Hepatocyte (in vitro differentiated cells): ENCODE results near the gene TAF4. TPM values are rescaled to one million over a fixed set of nuclear protein-coding genes. Genes with fewer than 3 reads are reported as not detected.
A peak's percentile ranks its signal among the peaks of the same experiment; 100 is the strongest.

Experiments
- DNase-seq: peaks from one replicate; pipeline ENCODE4 v3.0.0-alpha.2; 2016; ENCODE audit warnings: low spot score
- H2AFZ ChIP-seq: fragments of 200-600 bp; sonication (generic); 2 replicates; pipeline ENCODE4 v1.6.0; 2016; ENCODE audit warnings: antibody characterized with exemption, mild to moderate bottlenecking
- H3K27ac ChIP-seq: fragments of 200-600 bp; sonication (generic); 2 replicates; pipeline ENCODE4 v1.5.1; 2016; ENCODE audit warnings: mild to moderate bottlenecking
- H3K27me3 ChIP-seq: fragments of 200-600 bp; sonication (generic); 2 replicates; pipeline ENCODE4 v1.6.1; 2016
- H3K36me3 ChIP-seq: fragments of 200-600 bp; sonication (generic); replicated peaks from 2 replicates; pipeline ENCODE4 v1.5.1; 2016; ENCODE audit warnings: low read depth; ENCODE audit not compliant: insufficient read depth
- H3K4me1 ChIP-seq: fragments of 200-600 bp; sonication (generic); 2 replicates; pipeline ENCODE4 v1.5.1; 2016; ENCODE audit warnings: mild to moderate bottlenecking, moderate library complexity; ENCODE audit not compliant: insufficient read depth
- H3K4me2 ChIP-seq: fragments of 200-600 bp; sonication (generic); 2 replicates; pipeline ENCODE4 v1.6.0; 2016
- H3K4me3 ChIP-seq: fragments of 200-600 bp; sonication (generic); 2 replicates; pipeline ENCODE4 v1.5.1; 2016; ENCODE audit warnings: mild to moderate bottlenecking
- H3K79me2 ChIP-seq: fragments of 200-600 bp; sonication (generic); 2 replicates; pipeline ENCODE4 v1.6.0; 2017; ENCODE audit warnings: mild to moderate bottlenecking
- H3K9me2 ChIP-seq: fragments of 200-600 bp; sonication (generic); replicated peaks from 2 replicates; pipeline ENCODE4 v1.6.0; 2017; ENCODE audit warnings: mild to moderate bottlenecking; ENCODE audit not compliant: insufficient read depth
- H3K9me3 ChIP-seq: fragments of 200-600 bp; sonication (generic); 2 replicates; pipeline ENCODE4 v1.5.1; 2016; ENCODE audit warnings: low read depth, mild to moderate bottlenecking
- H4K20me1 ChIP-seq: fragments of 200-600 bp; sonication (generic); 2 replicates; pipeline ENCODE4 v1.6.0; 2016; ENCODE audit warnings: mild to moderate bottlenecking; ENCODE audit not compliant: insufficient read depth, poor library complexity, severe bottlenecking
- EZH2 ChIP-seq: fragments of 200-600 bp; sonication (generic); IDR thresholded peaks from 2 replicates; pipeline ENCODE4 v1.6.1; 2016; ENCODE audit warnings: antibody characterized with exemption, mild to moderate bottlenecking, borderline replicate concordance
- EZH2phosphoT487 ChIP-seq: fragments of 200-600 bp; sonication (generic); IDR thresholded peaks from one replicate; pipeline ENCODE4 v1.6.1; 2018; ENCODE audit warnings: antibody characterized with exemption, mild to moderate bottlenecking, low read depth, moderate library complexity; ENCODE audit not compliant: unreplicated experiment, severe bottlenecking
- WGBS: methylation state at CpG from one replicate; pipeline ENCODE4 v1.1.6; 2016; ENCODE audit warnings: low lambda C conversion rate; ENCODE audit errors: missing lambda C conversion rate; 5-methylcytosine and 5-hydroxymethylcytosine counted together
- polyA plus RNA-seq: library from polyadenylated mRNA; unstranded; fragments of >200 nt; fragmentation: Nextera tagmentation; extraction: Ambion mirVana; gene quantifications from 2 replicates; pipeline ENCODE4 v1.2.1, GENCODE V29; 2016
- total RNA-seq: library from RNA; depleted of rRNA; stranded (reverse); fragments of >200 nt; gene quantifications from 2 replicates; pipeline ENCODE4 v1.2.3, GENCODE V29; 2014
- TF ChIP-seq, protein P1 (sequence below): fragments of 200-600 bp; sonication (generic); IDR thresholded peaks from 2 replicates; pipeline ENCODE4 v1.5.1; 2016; ENCODE audit warnings: antibody characterized with exemption, mild to moderate bottlenecking; ENCODE audit not compliant: poor library complexity

The TAF4 gene
- total and polyA plus RNA-seq, 2 experiments from 2014 or later = 2.9 to 6.6 TPM

DNA sequence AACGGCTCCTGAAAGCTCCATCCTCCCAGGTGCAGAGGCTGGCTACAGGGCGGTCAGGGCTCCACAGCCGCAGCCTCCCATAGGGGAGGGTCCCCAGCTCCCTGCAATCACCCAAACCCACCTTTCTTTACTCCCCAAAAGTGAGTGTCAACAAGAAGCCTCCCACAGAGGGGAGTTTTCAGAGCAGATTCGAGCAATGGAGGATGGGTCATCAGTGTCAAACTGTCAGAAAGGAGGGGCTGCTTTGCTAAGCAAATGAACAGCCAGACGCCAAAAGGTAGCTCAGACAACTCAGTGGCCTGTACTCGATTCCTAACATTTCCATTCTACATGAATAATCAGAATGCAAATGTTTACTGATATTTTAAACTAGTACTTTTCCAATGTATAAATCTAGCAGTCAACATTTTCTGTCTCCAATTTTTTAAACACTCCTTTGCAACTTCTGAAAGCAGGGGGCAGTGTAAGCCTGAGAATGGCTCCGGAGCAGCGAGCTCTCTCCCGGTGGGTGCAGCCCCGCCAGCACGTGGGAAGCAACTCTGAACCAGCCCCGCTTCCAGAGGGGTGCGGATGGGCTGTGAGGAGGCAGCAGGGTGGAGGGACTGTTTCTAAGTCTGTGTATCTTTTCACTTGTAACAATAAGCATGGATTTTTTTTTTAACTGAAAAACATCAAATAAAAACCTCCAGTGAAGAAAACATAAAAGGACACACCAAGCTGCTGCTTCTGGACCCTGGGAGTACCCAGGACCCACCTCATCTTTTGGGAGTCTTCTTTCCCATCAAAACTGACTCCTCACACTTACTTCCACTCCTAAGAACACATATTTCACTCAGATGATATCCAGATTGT, 54.9 kb downstream of the TAF4 start:
- Histone ChIP-seq H3K9me3 (no peaks in the 10 kb centered on the region), H4K20me1 (peaks cover 11% of the 10 kb centered on the region), H3K27me3 (no peaks in the 10 kb centered on the region), H3K4me2 (no peak overlapping the region), H3K27ac (no peak overlapping the region), H3K4me1 (no peaks in the 10 kb centered on the region), H3K4me3 (no peak overlapping the region), H3K79me2 (peaks cover 17% of the 10 kb centered on the region), H3K36me3 (no peaks in the 10 kb centered on the region), H3K9me2 (no peaks in the 10 kb centered on the region), H2AFZ (no peak overlapping the region)
- TF ChIP-seq EZH2phosphoT487 (no peak), EZH2 (no peak)
- TF ChIP-seq, protein P1, sequence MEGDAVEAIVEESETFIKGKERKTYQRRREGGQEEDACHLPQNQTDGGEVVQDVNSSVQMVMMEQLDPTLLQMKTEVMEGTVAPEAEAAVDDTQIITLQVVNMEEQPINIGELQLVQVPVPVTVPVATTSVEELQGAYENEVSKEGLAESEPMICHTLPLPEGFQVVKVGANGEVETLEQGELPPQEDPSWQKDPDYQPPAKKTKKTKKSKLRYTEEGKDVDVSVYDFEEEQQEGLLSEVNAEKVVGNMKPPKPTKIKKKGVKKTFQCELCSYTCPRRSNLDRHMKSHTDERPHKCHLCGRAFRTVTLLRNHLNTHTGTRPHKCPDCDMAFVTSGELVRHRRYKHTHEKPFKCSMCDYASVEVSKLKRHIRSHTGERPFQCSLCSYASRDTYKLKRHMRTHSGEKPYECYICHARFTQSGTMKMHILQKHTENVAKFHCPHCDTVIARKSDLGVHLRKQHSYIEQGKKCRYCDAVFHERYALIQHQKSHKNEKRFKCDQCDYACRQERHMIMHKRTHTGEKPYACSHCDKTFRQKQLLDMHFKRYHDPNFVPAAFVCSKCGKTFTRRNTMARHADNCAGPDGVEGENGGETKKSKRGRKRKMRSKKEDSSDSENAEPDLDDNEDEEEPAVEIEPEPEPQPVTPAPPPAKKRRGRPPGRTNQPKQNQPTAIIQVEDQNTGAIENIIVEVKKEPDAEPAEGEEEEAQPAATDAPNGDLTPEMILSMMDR = peak; percentile 80
- WGBS = 48% methylated on average over 13 of the region's 13 CpGs
- DNase-seq = peak; percentile 76

DNA sequence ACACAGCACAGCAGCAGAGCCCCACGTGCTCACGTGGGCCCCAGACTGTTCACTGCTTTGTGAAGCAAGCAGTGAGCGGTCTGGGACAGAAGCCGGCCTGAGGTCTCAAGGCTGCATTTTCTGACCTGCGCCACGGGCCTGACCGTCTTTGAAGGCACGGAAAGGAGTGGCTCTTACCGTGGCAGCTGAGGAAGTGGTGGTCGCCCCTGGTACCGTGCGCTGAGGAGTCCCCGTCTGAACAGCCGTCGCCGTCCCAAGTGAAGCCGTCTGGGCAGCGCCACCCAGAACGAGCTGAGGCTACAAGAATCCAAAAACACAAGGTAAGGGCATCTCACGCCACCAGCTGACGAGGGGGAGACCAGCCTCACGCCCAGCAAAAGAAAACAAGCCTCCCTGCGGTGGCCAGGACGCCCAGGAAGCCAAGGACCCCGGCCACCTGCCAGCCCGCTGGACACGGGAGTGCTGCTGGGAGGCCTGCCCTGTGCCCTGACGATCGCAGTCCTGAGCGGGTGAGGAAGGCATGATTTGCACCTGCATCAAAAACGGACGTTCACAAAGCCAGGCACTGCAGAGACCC, 55.7 kb downstream of the TAF4 start:
- no peaks in the 10 kb centered on the region for H3K9me3 ChIP-seq
- no peaks in the 10 kb centered on the region for H3K36me3 ChIP-seq
- H4K20me1 ChIP-seq = peaks cover 4% of the 10 kb centered on the region
- H3K27ac ChIP-seq = no peak overlapping the region
- no peak overlapping the region for H3K4me3 ChIP-seq
- no peaks in the 10 kb centered on the region for H3K9me2 ChIP-seq
- no peak for DNase-seq
- H3K27me3 ChIP-seq = no peaks in the 10 kb centered on the region
- TF ChIP-seq EZH2 = no peak
- no peak for TF ChIP-seq EZH2phosphoT487
- TF ChIP-seq, protein P1 = no peak
- H3K4me2 ChIP-seq = no peak overlapping the region
- no peaks in the 10 kb centered on the region for H3K4me1 ChIP-seq
- peaks cover 9% of the 10 kb centered on the region for H3K79me2 ChIP-seq
- 97% methylated on average over 32 of the region's 32 CpGs for WGBS
- no peak overlapping the region for H2AFZ ChIP-seq

DNA sequence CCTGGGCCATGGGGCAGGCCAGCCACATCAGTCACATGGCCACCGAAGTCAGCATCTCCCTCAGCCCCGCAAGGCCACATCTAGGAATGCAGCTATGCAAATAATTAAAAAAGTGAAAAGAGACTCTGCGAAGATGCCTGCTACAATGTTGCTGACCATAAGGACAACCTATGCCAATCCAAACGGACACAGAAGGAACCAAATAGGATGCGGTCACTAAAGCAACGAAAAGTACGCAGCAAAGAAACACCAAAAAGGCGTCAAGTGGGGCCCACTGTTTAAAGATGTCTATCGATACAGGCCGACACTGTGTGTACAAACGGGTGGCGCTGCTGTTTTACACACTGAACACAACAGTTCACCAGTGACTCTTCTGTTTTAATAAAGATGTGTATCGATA, 56.4 kb downstream of the TAF4 start:
- H2AFZ ChIP-seq = no peak overlapping the region
- H3K9me3 ChIP-seq = no peaks in the 10 kb centered on the region
- no peaks in the 10 kb centered on the region for H3K36me3 ChIP-seq
- no peaks in the 10 kb centered on the region for H3K27me3 ChIP-seq
- peaks cover 4% of the 10 kb centered on the region for H3K79me2 ChIP-seq
- DNase-seq = no peak
- 94% methylated on average over 13 of the region's 13 CpGs for WGBS
- H4K20me1 ChIP-seq = no peaks in the 10 kb centered on the region
- TF ChIP-seq EZH2phosphoT487 = no peak
- H3K4me2 ChIP-seq = no peak overlapping the region
- H3K4me3 ChIP-seq = no peak overlapping the region
- no peaks in the 10 kb centered on the region for H3K9me2 ChIP-seq
- no peak overlapping the region for H3K27ac ChIP-seq
- H3K4me1 ChIP-seq = no peaks in the 10 kb centered on the region

DNA sequence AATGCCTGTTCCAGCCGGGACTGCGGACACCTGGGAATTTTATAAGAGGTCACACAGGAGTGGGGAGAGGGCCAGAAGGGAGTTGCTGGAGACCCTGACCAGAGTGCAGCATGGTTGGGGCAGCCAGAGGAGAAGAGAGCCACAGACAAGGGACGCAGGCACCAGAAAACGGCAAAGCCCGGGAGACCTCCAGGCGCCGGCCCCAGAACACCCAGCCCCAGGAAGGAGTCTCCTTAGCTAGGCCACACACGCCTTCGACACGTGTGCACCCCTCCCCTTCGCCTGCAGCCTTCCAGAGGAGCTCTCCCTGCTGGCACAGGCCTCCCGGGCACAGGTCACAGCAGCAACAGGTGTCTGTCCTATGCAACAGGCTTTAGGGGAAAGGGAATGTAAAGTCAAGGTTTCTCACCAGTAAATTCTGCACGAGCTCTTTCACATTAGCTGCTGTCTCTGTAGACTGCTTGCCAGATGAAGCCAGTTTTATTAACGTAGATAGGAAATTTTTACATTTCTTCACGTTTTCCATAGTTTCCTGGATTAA, 57.0 kb downstream of the TAF4 start:
- no peaks in the 10 kb centered on the region for H3K27me3 ChIP-seq
- no peaks in the 10 kb centered on the region for H3K9me3 ChIP-seq
- WGBS = 96% methylated on average over 15 of the region's 15 CpGs
- H3K27ac ChIP-seq = no peak overlapping the region
- H3K9me2 ChIP-seq = no peaks in the 10 kb centered on the region
- H4K20me1 ChIP-seq = no peaks in the 10 kb centered on the region
- H3K4me1 ChIP-seq = no peaks in the 10 kb centered on the region
- H2AFZ ChIP-seq = no peak overlapping the region
- H3K36me3 ChIP-seq = no peaks in the 10 kb centered on the region
- peaks cover 4% of the 10 kb centered on the region for H3K79me2 ChIP-seq
- TF ChIP-seq, protein P1 = no peak
- TF ChIP-seq EZH2phosphoT487 (no peak), EZH2 (no peak)
- H3K4me3 ChIP-seq = no peak overlapping the region
- no peak for DNase-seq
- no peak overlapping the region for H3K4me2 ChIP-seq
